AG09309 (cell line): Measurements from ENCODE around the gene SLC22A13.
"Not testable (repeated sequence)": the region's sequence is repeated elsewhere in the genome, so short reads cannot be mapped to it uniquely, and the experiment has no call there.

ENCODE experiments used
- DNase-seq: peaks from one replicate; pipeline ENCODE4 v3.0.0-alpha.2; 2010; ENCODE audit warnings: low read depth
- H3K4me3 ChIP-seq: 2 replicates; pipeline ENCODE4 v1.5.1; 2011; ENCODE audit warnings: mild to moderate bottlenecking, low read depth, low read length, moderate library complexity; ENCODE audit not compliant: control insufficient read depth
- CTCF ChIP-seq: IDR thresholded peaks from 2 replicates; pipeline ENCODE4 v1.5.1; 2011; ENCODE audit warnings: mild to moderate bottlenecking, low read depth, low read length, inconsistent platforms; ENCODE audit not compliant: insufficient read depth, control insufficient read depth; ENCODE audit errors: missing control alignments

SLC22A13 gene

GRCh38 chr3:38227989-38228388, 37.6 kb upstream of the SLC22A13 start:
- no peak overlapping the region for H3K4me3 ChIP-seq
- TF ChIP-seq CTCF, result no peak
- DNase-seq, result no peak

GRCh38 chr3:38229036-38229435, 36.6 kb upstream of the SLC22A13 start:
- no peak for DNase-seq
- no peak for TF ChIP-seq CTCF

GRCh38 chr3:38232701-38233100, 32.9 kb upstream of the SLC22A13 start:
- TF ChIP-seq CTCF, result no peak
- H3K4me3 ChIP-seq, result no peak overlapping the region
- DNase-seq, result no peak

More at GRCh38 chr3:38229036-38229435, 36.6 kb upstream of the SLC22A13 start:
- no peak overlapping the region for H3K4me3 ChIP-seq

- TF ChIP-seq CTCF, result no peak
- DNase-seq, result no peak
Measured at GRCh38 chr3:38235466-38235865, 30.1 kb upstream of the SLC22A13 start.

GRCh38 chr3:38238416-38239008, 27.1 kb upstream of the SLC22A13 start:
- no peak for DNase-seq
- no peak overlapping the region for H3K4me3 ChIP-seq
- TF ChIP-seq CTCF, result no peak

More at GRCh38 chr3:38235466-38235865, 30.1 kb upstream of the SLC22A13 start:
- H3K4me3 ChIP-seq, result no peak overlapping the region

GRCh38 chr3:38242812-38243211, 22.8 kb upstream of the SLC22A13 start:
- not testable (repeated sequence) for DNase-seq, H3K4me3 ChIP-seq

- no peak for DNase-seq
- no peak overlapping the region for H3K4me3 ChIP-seq
- no peak for TF ChIP-seq CTCF
Measured at GRCh38 chr3:38245930-38246329, 19.7 kb upstream of the SLC22A13 start.
